NCI-H1417 (cell line): ENCODE results near the gene SWSAP1.
A peak's percentile ranks its signal among the peaks of the same experiment; 100 is the strongest.

Experiments
- DNase-seq, 3 experiments: peaks; one replicate each; lab custom pipeline; 2025; lab: John Stamatoyannopoulos, UW

SWSAP1 gene

GRCh38 chr19:11355160-11356073 is 19.0 kb upstream of the SWSAP1 start, which contains the start of gene PLPPR2:
TSS of gene PLPPR2 (plus strand) at chr19:11355432. CDS start at chr19:11357674, 2,242 bp downstream.
- DNase-seq: peak; percentile 83 to 96 (median 95)

- DNase-seq: no peak
Observed at GRCh38 chr19:11356074-11356397, 18.4 kb upstream of the SWSAP1 start.

- DNase-seq: peak in 1 of 3 experiments; percentile 5
Observed at GRCh38 chr19:11356676-11357550, 17.6 kb upstream of the SWSAP1 start.

GRCh38 chr19:11359421-11359820 is 15.0 kb upstream of the SWSAP1 start:
- DNase-seq: no peak

DNA sequence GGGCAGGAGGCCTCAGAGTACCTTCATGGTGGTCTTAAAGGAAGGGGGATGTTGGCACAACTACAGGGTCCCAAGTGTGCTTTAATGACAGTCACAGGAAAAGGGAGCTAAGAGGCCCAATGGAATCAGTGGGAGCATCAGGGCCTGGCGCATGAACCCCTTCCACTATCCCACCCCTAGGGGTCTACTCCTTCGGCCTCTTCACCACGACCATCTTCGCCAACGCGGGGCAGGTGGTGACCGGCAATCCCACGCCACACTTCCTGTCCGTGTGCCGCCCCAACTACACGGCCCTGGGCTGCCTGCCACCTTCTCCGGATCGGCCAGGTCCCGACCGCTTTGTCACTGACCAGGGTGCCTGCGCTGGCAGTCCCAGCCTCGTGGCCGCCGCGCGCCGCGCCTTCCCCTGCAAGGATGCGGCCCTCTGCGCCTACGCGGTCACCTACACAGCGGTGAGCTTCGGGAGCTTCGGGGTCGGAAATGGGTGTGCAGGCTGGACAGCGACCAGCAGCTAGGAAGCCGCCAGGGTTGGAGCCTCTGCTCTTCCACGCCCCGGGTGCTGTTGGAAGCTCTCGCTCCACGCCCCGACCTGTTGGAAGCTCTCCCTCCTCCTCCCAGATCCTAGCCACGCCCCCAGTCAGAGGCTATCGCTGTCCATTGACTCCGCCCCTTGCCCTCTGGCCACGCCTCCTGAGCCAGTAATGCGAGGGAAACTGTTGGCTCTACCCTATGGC is 13.3 kb upstream of the SWSAP1 start:
- peak in 1 of 3 experiments; percentile 7 for DNase-seq

DNA sequence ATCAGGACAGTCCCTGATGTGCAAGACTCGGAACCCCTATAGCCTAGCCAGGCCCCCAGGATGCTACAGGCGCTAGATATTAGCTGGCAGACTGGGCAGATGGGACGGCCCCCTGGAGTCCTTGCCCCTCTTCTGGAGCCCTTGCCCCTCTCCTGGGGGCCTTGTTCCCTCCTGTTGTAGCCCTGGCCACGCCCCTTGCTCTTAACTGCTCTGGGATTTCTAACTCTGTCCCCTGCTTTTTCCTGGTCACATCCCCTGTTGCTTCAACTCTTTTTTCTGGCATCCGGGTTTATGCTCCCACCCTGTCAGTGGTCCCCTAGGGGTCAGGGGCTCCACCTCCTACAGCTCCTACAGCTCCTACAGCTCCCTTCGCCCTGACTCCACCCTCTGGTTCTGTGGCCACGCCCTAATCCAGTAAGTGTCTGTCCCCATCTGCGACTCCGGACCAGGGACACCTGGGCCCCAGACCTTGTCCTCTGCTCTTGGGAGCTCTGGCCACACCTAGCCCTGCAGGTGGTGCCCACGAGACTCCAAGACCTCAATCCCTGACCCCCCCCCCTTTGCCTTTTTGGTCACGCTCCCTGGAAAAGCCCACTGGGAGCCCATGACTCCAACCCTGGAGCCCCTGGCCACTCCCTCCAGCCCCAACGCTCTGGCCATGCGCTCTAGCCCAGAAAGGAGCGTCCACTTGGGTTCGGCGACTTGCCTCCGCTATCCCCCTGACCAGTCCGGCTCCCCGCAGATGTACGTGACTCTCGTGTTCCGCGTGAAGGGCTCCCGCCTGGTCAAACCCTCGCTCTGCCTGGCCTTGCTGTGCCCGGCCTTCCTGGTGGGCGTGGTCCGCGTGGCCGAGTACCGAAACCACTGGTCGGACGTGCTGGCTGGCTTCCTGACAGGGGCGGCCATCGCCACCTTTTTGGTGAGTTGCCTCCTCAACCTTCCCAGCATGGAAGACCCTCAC is 12.4 kb upstream of the SWSAP1 start:
- DNase-seq: no peak

DNA sequence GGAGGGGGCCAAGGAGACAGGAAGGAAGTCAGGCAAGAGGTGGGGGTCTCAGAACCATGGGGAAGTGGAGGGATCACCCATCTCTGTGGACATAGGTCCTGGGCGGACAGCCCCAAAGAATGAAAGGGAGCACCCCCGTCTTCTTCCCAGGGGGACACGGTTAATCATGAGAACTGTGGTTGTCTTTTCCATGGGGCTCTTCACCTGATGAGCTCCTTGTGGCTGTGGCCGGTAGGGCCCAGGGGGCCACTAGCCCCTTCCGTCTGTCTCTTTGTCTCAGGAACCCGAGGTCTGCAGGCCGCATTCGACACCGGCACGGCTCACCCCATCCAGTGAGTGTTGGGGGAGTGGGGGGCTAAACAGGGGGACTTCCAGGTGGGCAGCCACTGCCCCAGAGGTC is 10.6 kb upstream of the SWSAP1 start:
- DNase-seq: no peak

DNA sequence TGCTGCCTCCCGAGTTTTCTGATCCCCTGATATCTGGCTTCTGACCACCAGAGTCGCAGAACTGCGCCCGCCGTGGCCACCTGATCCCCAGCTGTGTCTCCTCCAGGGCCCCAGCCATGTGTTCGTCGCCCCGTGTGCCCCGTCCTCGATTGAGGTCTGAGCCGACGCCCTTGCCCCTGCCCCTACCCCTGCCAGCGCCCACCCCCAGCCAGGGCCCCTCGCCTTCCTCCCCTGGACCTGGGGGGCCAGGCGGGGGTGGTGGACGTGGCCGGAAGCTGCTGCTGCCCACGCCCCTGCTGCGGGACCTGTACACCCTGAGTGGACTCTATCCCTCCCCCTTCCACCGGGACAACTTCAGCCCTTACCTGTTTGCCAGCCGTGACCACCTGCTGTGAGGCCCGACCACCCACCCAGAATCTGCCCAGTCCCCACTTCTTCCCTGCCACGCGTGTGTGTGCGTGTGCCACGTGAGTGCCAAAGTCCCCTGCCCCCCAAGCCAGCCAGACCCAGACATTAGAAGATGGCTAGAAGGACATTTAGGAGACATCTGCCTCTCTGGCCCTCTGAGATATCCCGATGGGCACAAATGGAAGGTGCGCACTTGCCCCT is 10.1 kb upstream of the SWSAP1 start:
- DNase-seq: no peak

- no peak for DNase-seq
Observed at GRCh38 chr19:11364935-11365334, 9.5 kb upstream of the SWSAP1 start.

GRCh38 chr19:11365557-11366117 is 8.8 kb upstream of the SWSAP1 start:
- DNase-seq: no peak

DNA sequence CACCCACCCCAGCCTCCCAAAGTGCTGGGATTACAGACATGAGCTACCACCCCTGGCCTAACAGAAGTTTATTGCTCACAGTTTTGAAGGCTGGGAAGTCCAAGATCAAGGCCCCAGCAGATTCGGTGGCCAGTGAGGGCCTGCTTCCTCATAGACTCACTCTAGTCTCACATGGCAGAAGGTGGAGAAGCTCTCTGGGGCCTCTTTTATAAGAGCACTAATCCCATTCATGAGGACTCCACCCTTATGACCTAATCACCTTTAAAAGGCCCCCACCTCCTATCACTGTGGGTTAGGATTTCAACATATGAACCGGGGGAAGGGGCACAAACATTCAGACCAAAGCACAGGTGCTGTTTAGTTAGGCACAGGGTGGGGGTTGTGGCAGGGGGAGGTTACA is 6.9 kb upstream of the SWSAP1 start:
- no peak for DNase-seq

DNA sequence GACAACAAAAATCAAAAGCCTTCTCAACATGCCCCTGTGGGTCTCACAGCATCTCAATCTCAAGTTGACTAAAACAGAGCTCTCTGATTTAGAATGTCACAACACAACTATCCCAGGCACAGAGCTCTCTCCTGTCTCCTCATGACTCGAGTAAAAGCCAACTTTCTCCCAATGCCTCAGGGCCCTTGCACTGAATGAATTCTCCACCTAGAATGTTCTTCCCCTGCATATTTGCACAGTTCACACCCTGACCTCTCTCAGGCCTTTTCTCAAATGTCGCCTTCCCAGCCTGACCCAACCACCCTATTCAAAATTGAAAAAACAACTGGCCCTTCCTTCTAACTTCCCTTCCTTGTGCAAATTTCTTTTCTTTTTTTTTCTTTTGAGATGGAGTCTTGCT is 3.7 kb upstream of the SWSAP1 start:
- no peak for DNase-seq

DNA sequence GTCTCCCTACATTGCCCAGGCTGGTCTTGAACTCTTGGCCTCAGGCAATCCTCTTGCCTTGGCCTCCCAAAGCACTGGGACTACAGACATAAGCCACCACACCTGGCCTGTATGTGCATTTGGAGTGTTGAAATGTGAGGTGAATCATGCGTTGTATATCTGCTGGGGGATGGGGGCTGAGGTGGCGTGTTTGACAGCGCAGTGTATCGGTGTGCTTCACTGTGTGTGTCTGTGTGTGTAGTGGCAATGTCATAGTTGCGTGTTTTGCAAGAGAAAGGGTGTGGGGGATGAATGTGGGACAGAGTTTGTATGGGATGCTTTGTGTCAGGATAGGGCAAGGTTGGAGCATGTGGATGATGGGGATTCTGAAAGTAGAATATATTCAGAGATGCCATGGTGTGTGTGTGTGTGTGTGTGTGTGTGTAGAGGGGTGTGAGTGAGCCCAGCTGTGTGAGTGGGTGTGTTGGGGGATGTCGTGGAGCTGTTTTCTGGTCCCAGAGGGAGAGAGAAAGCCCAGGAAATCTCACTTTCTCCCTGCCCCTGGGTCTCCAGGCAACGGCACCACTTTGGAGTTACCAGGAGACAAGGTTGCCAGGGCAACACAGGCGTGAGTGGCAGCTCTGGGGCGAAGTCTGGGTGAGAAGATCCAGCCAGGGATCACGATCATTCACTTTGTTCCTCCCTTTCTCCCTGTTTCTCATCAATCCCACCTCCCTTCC is 1.1 kb upstream of the SWSAP1 start:
- peak; percentile 88 to 98 (median 95) for DNase-seq

DNA sequence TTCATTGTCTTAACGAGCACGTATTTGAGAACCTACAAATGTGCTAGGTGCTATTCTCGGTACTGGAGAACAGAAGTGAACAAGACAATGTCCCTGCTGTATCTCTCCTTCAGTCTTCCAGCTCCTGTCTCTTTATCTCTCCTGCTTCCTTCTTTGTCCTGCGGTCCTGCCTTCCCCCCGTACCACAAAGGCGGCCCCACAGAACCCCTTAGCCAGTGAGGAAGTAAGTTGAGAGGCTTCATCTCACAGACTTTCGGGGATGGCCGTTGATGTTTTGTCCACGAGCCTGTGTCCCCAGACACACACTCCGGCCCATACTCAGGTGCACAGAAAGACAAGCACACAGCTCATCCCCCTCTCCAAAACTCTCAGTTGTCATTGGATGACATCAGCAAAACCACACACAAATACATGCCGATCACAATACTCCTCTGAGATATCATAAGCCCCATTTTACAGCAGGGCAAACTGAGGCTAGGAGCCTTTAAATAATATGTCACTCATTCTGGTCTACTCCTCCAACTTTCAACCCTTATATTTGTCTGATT is 507 bp upstream of the SWSAP1 start:
- no peak for DNase-seq

GRCh38 chr19:11375143-11375948 is 880 bp downstream of the SWSAP1 start:
- DNase-seq: peak; percentile 24 to 86 (median 81)

- DNase-seq: no peak
Observed at GRCh38 chr19:11377237-11377636, 2.8 kb downstream of the SWSAP1 start.

- DNase-seq: no peak
Observed at GRCh38 chr19:11377756-11378155, 3.3 kb downstream of the SWSAP1 start.
